HL-60/S4 treated with retinoic acid at 250 ng/mL for 4 days and 3 days (cell line): Measurements from ENCODE around the gene SLC11A1.

ENCODE experiments used
- in situ Hi-C: fragments of 300-500 bp; cut with MboI; formaldehyde crosslinking; loops from 2 replicates; pipeline ENCODE4 v1.7.0; 2022; ENCODE audit warnings: low sequenced_read_pairs

Gene SLC11A1

DNA sequence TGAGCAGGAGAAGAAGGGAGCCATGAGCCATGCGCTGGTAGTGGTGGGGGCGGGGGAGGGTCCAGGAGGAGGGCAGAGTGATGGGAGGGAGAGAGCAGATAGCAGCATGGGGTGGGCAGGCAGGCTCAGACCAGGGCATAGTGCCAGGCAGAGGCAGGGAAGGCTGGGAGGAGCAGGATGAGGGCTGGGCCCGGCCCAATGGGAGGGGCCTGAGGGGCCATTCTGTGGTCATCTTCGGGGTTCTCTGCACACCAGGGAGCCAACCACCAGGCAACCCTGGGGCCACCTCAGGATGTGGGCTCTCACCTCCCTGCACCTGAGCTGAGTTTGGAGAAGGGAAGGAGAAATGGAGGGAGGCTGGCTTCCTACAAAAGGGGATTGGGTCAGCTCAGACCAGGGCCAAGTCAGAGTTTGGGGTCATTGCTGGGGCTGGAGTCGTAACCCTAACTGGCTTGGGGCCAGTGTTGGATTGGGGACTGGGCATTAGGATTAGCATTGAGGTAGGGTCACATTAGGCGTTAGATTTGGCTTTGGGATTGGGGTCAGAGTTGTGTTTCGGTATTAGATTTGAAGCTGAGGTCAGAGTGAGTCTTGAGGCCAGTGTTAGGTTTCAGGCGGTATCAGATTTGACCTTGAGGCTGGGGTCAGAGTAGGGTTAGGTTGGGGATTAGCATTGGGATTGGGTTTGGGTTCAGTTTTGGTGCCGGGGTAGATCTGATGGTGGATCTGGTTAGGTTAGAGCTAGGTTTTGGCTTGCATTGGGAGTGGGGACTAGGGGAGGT is 48.0 kb downstream of the SLC11A1 start:
- in situ Hi-C loops, result no loop called here

DNA sequence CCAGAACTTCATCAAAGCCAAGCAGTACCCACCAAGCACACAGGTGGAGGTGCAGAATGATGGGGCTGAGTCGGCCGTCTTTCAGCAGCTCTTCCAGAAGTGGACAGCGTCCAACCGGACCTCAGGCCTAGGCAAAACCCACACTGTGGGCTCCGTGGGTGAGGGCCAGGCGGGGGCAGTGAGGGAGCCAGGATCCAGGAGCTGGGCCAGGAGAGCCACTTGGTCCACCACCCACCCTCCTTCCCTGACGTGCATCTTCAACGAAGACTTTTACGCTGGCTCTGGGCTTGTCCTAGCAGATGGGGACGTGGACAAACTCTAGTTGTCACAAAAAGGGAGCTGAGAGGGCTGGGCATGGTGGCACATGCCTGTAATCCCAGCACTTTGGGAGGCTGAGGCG is 48.6 kb downstream of the SLC11A1 start:
- in situ Hi-C loops, result no loop called here

DNA sequence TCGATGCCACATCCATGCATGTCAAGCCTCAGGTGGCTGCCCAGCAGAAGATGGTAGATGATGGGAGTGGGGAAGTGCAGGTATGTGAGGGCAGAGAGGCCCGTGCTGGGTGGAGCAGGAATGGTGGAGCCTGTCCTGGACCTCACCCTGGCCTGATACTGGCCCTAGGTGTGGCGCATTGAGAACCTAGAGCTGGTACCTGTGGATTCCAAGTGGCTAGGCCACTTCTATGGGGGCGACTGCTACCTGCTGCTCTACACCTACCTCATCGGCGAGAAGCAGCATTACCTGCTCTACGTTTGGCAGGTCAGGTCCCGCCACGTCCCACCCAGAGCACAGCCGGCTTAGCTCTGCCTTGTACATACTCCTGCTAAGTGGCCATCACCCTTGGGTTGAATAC is 49.8 kb downstream of the SLC11A1 start:
- in situ Hi-C loops, result no loop called here

DNA sequence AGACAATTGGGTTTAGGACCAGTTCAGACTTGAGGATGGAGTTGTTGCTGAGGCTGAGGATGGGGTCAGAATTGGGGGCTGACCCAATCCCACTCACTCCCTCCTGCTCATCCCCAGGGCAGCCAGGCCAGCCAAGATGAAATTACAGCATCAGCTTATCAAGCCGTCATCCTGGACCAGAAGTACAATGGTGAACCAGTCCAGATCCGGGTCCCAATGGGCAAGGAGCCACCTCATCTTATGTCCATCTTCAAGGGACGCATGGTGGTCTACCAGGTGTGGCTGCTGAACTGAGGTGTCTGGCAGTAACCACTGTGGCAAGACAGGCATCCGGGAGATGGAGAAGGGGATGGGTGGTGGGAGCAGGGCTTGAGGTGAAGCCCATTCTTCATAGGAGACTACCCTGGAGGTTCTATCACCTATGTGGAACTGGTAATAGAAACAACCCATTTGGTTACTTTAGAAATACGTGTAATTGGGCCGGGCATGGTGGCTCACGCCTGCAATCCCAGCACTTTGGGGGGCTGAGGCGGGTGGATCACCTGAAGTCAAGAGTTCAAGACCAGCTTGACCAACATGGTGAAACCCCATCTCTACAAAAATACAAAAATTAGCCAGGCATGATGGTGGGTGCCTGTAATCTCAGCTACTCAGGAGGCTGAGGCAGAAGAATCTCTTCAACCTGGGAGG is 50.7 kb downstream of the SLC11A1 start:
- in situ Hi-C loops, result no loop called here

DNA sequence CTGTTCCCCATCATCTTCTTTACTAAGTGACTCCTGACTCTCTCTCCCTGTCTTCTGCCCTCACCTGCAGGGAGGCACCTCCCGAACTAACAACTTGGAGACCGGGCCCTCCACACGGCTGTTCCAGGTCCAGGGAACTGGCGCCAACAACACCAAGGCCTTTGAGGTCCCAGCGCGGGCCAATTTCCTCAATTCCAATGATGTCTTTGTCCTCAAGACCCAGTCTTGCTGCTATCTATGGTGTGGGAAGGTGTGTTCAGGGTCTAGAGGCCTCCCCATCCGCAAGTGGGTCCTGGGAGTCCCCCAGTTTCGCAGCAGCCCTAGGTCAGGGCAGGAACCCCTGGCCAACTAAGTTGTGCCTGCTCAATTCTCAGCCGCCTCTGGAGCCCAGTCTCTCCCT is 52.4 kb downstream of the SLC11A1 start:
- in situ Hi-C loops, result no loop called here

DNA sequence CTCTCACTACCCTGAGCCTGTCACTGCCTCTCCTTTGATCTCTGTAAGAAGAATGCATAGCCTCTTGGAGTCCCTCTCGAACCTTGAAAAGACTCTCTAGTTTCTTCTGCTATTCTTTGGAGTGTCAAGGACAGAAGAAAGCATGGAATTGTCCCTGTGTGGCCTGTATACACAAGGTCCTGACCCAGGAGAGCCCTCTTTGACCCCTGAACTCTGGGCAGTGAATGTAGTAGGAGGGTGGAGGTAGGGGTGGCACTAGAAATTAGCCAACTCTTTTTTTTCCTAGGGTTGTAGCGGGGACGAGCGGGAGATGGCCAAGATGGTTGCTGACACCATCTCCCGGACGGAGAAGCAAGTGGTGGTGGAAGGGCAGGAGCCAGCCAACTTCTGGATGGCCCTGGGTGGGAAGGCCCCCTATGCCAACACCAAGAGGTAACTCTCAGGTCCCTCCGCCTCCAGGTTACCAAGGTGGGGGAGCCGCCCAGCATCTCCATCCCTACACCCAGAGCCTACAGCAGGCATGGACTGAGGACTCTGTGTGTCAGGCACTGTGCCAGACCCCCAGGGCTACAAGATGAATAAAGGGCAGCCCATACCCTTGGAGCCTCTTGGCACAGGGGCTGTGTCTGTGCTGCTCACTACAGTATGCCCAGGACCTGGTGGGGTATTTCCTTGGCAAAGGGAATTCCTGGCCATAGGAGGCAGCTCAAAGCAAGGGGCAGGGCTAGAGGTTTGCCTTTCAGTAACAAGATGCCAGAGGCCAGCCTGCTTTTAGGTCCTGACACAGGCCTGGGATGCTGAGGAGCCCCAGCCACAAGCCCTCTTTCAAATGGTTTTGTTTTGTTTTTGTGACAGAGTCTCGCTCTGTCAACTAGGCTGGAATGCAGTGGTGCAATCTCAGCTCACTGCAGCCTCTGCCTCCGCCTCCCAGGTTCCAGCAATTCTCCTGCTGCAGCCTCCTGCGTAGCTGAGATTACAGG is 53.2 kb downstream of the SLC11A1 start:
- in situ Hi-C loops, result no loop called here

DNA sequence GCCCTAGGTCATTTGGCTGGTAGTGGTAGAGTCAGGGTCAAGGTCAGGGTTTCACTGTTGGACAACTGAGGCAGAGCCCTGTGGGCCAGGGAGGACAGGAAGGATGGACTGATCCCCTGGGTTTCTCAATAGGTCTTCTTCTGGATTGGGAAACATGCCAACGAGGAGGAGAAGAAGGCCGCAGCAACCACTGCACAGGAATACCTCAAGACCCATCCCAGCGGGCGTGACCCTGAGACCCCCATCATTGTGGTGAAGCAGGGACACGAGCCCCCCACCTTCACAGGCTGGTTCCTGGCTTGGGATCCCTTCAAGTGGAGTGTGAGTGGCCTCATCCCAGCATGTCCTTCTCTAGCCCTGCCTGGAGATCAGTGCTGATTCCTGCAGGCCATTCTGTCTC is 54.9 kb downstream of the SLC11A1 start:
- in situ Hi-C loops, result no loop called here

DNA sequence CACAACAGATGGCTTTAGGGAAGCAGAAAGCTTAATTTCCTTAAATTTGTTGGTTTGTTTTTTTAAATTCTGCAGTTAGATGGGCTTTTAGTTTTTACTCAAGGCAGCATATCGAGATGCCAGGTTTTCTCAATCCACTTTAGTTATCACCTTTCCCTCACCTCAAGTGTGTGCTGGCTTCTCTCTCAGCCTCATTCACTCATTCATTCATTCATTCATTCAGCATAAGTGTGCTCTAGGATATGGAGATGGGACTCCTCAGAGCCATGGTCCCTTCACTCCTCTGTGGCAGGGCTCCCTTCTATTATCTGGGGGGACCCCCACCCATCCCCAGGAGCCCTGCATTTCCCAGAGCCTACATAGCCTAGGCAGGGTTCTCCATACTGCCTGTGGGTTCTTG is 55.9 kb downstream of the SLC11A1 start:
- in situ Hi-C loops, result no loop called here

DNA sequence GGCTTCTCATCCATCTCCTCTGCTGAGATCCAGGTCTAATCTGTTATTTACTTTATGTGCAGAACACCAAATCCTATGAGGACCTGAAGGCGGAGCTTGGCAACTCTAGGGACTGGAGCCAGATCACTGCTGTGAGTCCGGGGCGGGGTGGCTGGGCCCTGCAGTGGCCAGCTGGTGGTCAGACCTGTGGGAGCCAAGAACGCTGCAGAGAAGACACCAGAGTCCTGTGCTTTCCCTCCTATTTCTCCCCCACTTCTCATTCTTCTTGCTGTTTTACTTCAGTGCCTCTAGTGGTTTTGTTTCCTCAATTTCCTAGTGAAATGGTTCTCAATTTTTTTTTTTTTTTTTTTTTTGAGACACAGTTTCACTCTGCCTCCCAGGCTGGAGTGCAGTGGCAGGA is 56.5 kb downstream of the SLC11A1 start:
- in situ Hi-C loops, result no loop called here

DNA sequence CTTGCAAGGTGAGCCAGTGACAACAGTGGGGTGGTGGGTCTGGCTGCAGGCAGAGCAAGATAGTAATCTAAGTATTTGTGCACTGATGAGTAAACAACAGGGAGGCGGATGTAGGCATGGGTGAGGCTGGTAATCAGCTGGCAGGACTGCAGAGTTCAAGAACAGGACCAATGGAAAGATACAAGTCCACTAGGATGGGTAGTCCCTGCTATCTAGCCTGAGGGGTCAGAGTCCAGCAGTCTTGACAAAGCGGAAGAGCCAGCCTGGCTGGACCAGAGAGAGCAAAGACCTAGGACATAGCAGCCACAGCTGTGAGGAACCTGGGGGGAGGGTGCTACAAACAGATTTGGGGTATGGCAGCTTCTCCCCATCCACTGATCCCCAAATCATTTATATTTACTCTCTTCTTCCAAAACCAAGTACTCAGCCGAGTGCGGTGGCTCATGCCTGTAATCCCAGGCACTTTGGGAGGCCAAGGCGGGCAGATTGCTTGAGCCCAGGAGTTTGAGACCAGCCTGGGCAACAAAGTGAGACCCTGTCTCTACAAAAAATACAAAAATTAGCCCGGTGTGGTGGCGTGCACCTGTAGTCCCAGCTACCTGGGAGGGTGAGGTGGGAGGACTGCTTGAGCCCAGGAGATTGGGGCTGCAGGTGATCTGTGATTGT is 62.8 kb downstream of the SLC11A1 start:
- in situ Hi-C loops, result no loop called here

DNA sequence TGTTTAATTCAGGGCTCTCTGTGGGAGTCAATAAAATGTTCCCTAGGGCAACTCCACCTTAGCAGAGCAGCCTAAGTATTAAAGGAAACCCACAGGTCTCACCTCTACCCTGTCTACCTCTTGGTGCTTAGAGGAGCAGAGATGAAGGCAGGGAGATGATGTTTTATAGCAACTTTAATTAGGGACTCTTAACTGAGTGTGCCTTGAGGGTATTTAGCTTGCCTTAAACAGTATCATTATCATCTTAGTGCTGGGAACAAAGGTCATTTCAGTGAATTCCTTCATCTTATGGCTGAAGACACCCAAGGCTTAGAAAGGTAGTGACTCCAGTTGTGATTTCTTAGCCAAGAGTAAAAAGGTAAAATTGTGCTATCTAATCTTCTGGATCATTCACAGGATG is 63.5 kb downstream of the SLC11A1 start:
- in situ Hi-C loops, result no loop called here
